Inferior parietal cortex (tissue), 1 donor: Measurements from ENCODE around the gene HADHB.
"Not testable (repeated sequence)": the region's sequence is repeated elsewhere in the genome, so short reads cannot be mapped to it uniquely, and the experiment has no call there.

Experiments
- DNase-seq: peaks from one replicate; pipeline ENCODE4 v3.0.0-alpha.2; 2016; ENCODE audit errors: extremely low spot score

The HADHB gene

GRCh38 chr2:26245231-26245732 is 543 bp downstream of the HADHB start:
- DNase-seq = peak; percentile 47

GRCh38 chr2:26245810-26246209 is 1.1 kb downstream of the HADHB start:
- DNase-seq = no peak

GRCh38 chr2:26246818-26247217 is 2.1 kb downstream of the HADHB start:
- no peak for DNase-seq

GRCh38 chr2:26249625-26250024 is 4.9 kb downstream of the HADHB start:
- no peak for DNase-seq

- DNase-seq = no peak
Observed at GRCh38 chr2:26251893-26252292, 7.2 kb downstream of the HADHB start.

GRCh38 chr2:26255759-26256384 is 11.1 kb downstream of the HADHB start:
- no peak for DNase-seq

- not testable (repeated sequence) for DNase-seq
Observed at GRCh38 chr2:26258836-26259235, 14.1 kb downstream of the HADHB start.

- DNase-seq = no peak
Observed at GRCh38 chr2:26268213-26268612, 23.5 kb downstream of the HADHB start.

GRCh38 chr2:26268670-26269385 is 24.1 kb downstream of the HADHB start:
- DNase-seq = not testable (repeated sequence)

GRCh38 chr2:26269571-26270158 is 24.9 kb downstream of the HADHB start:
- DNase-seq = no peak

GRCh38 chr2:26270373-26270772 is 25.6 kb downstream of the HADHB start:
- DNase-seq = no peak

GRCh38 chr2:26273501-26273900 is 28.8 kb downstream of the HADHB start:
- no peak for DNase-seq

GRCh38 chr2:26274058-26274613 is 29.4 kb downstream of the HADHB start:
- no peak for DNase-seq

- DNase-seq = no peak
Observed at GRCh38 chr2:26276484-26277227, 31.9 kb downstream of the HADHB start.

GRCh38 chr2:26279886-26280285 is 35.1 kb downstream of the HADHB start:
- DNase-seq = no peak

GRCh38 chr2:26281226-26281625 is 36.5 kb downstream of the HADHB start:
- DNase-seq = no peak

GRCh38 chr2:26283606-26284005 is 38.9 kb downstream of the HADHB start:
- DNase-seq = no peak

- no peak for DNase-seq
Observed at GRCh38 chr2:26284132-26284531, 39.4 kb downstream of the HADHB start.

- no peak for DNase-seq
Observed at GRCh38 chr2:26285931-26286330, 41.2 kb downstream of the HADHB start.

GRCh38 chr2:26290001-26290400 is 45.3 kb downstream of the HADHB start:
- no peak for DNase-seq

GRCh38 chr2:26292646-26293045 is 47.9 kb downstream of the HADHB start:
- DNase-seq = no peak

- DNase-seq = no peak
Observed at GRCh38 chr2:26295511-26295910, 50.8 kb downstream of the HADHB start.
